HEK293 (cell line): ENCODE measurements around the gene FAN1.

ENCODE experiments used
- PATZ1 ChIP-seq: fragments of 450-650 bp; formaldehyde crosslinking; IDR thresholded peaks from 2 replicates; pipeline ENCODE4 v1.5.1; 2016; ENCODE audit warnings: missing biosample characterization, missing genetic modification characterization
- YY1 ChIP-seq: fragments of 450-650 bp; formaldehyde crosslinking; IDR thresholded peaks from 2 replicates; pipeline ENCODE4 v1.5.1; 2018; ENCODE audit warnings: missing biosample characterization, missing genetic modification characterization
- ZBTB48 ChIP-seq: fragments of 450-650 bp; formaldehyde crosslinking; IDR thresholded peaks from 2 replicates; pipeline ENCODE4 v1.5.1; 2016; ENCODE audit warnings: missing biosample characterization, missing genetic modification characterization
- ZNF184 ChIP-seq: fragments of 450-650 bp; IDR thresholded peaks from 2 replicates; pipeline ENCODE4 v1.5.1; 2018; ENCODE audit warnings: missing biosample characterization, mild to moderate bottlenecking, missing genetic modification characterization
- ZNF266 ChIP-seq: fragments of 450-650 bp; formaldehyde crosslinking; IDR thresholded peaks from 2 replicates; pipeline ENCODE4 v1.5.1; 2016; ENCODE audit warnings: missing biosample characterization, missing genetic modification characterization, low read depth
- ZNF302 ChIP-seq: fragments of 450-650 bp; formaldehyde crosslinking; IDR thresholded peaks from 2 replicates; pipeline ENCODE4 v1.5.1; 2016; ENCODE audit warnings: missing biosample characterization, missing genetic modification characterization, low read depth
- ZSCAN23 ChIP-seq: fragments of 450-650 bp; formaldehyde crosslinking; IDR thresholded peaks from 2 replicates; pipeline ENCODE4 v1.5.1; 2016; ENCODE audit warnings: missing biosample characterization, missing genetic modification characterization
- TF ChIP-seq, protein P1 (sequence below): fragments of 450-650 bp; formaldehyde crosslinking; IDR thresholded peaks from 2 replicates; pipeline ENCODE4 v1.5.1; 2016; ENCODE audit warnings: missing biosample characterization, missing genetic modification characterization
- TF ChIP-seq, protein P2 (sequence below): fragments of 450-650 bp; formaldehyde crosslinking; IDR thresholded peaks from 2 replicates; pipeline ENCODE4 v1.5.1; 2016; ENCODE audit warnings: missing biosample characterization, missing genetic modification characterization, borderline replicate concordance
- TF ChIP-seq, protein P3 (sequence below): fragments of 450-650 bp; formaldehyde crosslinking; IDR thresholded peaks from 2 replicates; pipeline ENCODE4 v1.5.1; 2016; ENCODE audit warnings: missing biosample characterization, missing genetic modification characterization

- TF ChIP-seq PATZ1 = no peak
- TF ChIP-seq, protein P1, sequence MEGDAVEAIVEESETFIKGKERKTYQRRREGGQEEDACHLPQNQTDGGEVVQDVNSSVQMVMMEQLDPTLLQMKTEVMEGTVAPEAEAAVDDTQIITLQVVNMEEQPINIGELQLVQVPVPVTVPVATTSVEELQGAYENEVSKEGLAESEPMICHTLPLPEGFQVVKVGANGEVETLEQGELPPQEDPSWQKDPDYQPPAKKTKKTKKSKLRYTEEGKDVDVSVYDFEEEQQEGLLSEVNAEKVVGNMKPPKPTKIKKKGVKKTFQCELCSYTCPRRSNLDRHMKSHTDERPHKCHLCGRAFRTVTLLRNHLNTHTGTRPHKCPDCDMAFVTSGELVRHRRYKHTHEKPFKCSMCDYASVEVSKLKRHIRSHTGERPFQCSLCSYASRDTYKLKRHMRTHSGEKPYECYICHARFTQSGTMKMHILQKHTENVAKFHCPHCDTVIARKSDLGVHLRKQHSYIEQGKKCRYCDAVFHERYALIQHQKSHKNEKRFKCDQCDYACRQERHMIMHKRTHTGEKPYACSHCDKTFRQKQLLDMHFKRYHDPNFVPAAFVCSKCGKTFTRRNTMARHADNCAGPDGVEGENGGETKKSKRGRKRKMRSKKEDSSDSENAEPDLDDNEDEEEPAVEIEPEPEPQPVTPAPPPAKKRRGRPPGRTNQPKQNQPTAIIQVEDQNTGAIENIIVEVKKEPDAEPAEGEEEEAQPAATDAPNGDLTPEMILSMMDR (tag by site-specific recombination) = no peak
- no peak for TF ChIP-seq ZSCAN23 (tag by site-specific recombination)
- TF ChIP-seq, protein P2, sequence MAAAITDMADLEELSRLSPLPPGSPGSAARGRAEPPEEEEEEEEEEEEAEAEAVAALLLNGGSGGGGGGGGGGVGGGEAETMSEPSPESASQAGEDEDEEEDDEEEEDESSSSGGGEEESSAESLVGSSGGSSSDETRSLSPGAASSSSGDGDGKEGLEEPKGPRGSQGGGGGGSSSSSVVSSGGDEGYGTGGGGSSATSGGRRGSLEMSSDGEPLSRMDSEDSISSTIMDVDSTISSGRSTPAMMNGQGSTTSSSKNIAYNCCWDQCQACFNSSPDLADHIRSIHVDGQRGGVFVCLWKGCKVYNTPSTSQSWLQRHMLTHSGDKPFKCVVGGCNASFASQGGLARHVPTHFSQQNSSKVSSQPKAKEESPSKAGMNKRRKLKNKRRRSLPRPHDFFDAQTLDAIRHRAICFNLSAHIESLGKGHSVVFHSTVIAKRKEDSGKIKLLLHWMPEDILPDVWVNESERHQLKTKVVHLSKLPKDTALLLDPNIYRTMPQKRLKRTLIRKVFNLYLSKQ (tag by site-specific recombination) = no peak
- no peak for TF ChIP-seq YY1 (tag by site-specific recombination)
- no peak for TF ChIP-seq ZNF266 (tag by site-specific recombination)
- TF ChIP-seq ZBTB48 (tag by site-specific recombination) = no peak
- no peak for TF ChIP-seq ZNF302 (tag by site-specific recombination)
- TF ChIP-seq, protein P3, sequence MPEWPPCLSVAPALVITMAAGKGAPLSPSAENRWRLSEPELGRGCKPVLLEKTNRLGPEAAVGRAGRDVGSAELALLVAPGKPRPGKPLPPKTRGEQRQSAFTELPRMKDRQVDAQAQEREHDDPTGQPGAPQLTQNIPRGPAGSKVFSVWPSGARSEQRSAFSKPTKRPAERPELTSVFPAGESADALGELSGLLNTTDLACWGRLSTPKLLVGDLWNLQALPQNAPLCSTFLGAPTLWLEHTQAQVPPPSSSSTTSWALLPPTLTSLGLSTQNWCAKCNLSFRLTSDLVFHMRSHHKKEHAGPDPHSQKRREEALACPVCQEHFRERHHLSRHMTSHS (tag by site-specific recombination) = no peak
- no peak for TF ChIP-seq ZNF184 (tag by site-specific recombination)
Observed at GRCh38 chr15:30923429-30923828, 19.7 kb downstream of the FAN1 start.
